K562 (cell line): ENCODE data around the gene CRHR2. TPM values are rescaled to one million over a fixed set of nuclear protein-coding genes. Genes with fewer than 3 reads are reported as not detected.

Experiments
- ATAC-seq: fragments of 200-7000 bp; cut with Tn5 transposase; 3 replicates; pipeline ENCODE4 v1.9.1; 2020; ENCODE audit warnings: moderate library complexity
- BruUV-seq: library from RNA; stranded (reverse); fragments of 400-500 nt; replicated peaks from 2 replicates; lab custom pipeline; 2021; lab: Mats Ljungman, UMichigan
- CTCF ChIA-PET: fragments of 300-600 bp; formaldehyde crosslinking; extraction: SDS; loops from one replicate; lab custom pipeline; 2021; ENCODE audit warnings: low intra/inter-chr PET ratio; lab: Yijun Ruan, JAX
- POLR2A ChIA-PET: fragments of 300-600, 350-650 bp; sonication (Branson Sonifier 250); formaldehyde crosslinking; extraction: SDS; loops from one replicate; lab custom pipeline; 2021; ENCODE audit warnings: antibody characterized with exemption, inconsistent platforms; lab: Yijun Ruan, JAX
- DNase-seq, 4 experiments: peaks; one replicate each; pipeline versions ENCODE4 v3.0.0 to v3.0.0-alpha.2; 2011 to 2018; ENCODE audit warnings: low spot score in 3 of 4, mixed read lengths in 3 of 4; ENCODE audit errors: extremely low read depth in 1 of 4
- FAIRE-seq: peaks from 2 replicates; lab custom pipeline; 2011; peaks lifted over from hg19 to GRCh38; lab: Jason Lieb, UNC
- H2AFZ ChIP-seq: 2 replicates; pipeline ENCODE4 v1.6.0; 2011; ENCODE audit warnings: low read depth, low read length, control low read depth, inconsistent platforms
- H3K27ac ChIP-seq: fragments of 200-600 bp; 3 replicates; pipeline ENCODE4 v1.8.0; 2011; ENCODE audit warnings: low read depth, mild to moderate bottlenecking, control low read depth, inconsistent platforms, low read length, moderate library complexity, mixed read lengths; ENCODE audit errors: extremely low read depth
- H3K27me3 ChIP-seq, 2 experiments: fragments of 300-600 bp in 1 of 2; 2 replicates in 1 of 2; 3 replicates in 1 of 2; pipeline versions ENCODE4 v1.6.0 to v1.8.0; 2011; ENCODE audit warnings: inconsistent platforms in 2 of 2, low read length in 2 of 2, mild to moderate bottlenecking in 1 of 2, mixed read lengths in 1 of 2, moderate library complexity in 1 of 2; ENCODE audit not compliant: control insufficient read depth in 2 of 2, insufficient read depth in 2 of 2
- H3K36me3 ChIP-seq: fragments of 300-600 bp; 3 replicates; pipeline ENCODE4 v1.8.0; 2011; ENCODE audit warnings: mild to moderate bottlenecking, low read length, inconsistent platforms; ENCODE audit not compliant: control insufficient read depth, insufficient read depth
- H3K4me1 ChIP-seq, 2 experiments: fragments of 200-600 bp in 1 of 2; replicated peaks in 1 of 2; 2 replicates in 1 of 2; 3 replicates in 1 of 2; pipeline versions ENCODE4 v1.5.1 to v1.8.0; 2011; ENCODE audit warnings: inconsistent platforms in 2 of 2, low read length in 2 of 2, mild to moderate bottlenecking in 1 of 2, mixed read lengths in 1 of 2, moderate library complexity in 1 of 2; ENCODE audit not compliant: control insufficient read depth in 2 of 2, insufficient read depth in 2 of 2
- H3K4me2 ChIP-seq: 2 replicates; pipeline ENCODE4 v1.6.1; 2011; ENCODE audit warnings: low read length, control low read depth, inconsistent platforms, mixed read lengths; ENCODE audit not compliant: insufficient read depth
- H3K4me3 ChIP-seq: fragments of 200-600 bp; sonication (generic), shearing (Covaris generic); 2 replicates; pipeline ENCODE4 v1.5.1; 2016; ENCODE audit warnings: control low read depth, inconsistent platforms
- H3K79me2 ChIP-seq: fragments of 200-600 bp; 3 replicates; pipeline ENCODE4 v1.8.0; 2011; ENCODE audit warnings: low read length, inconsistent platforms; ENCODE audit not compliant: control insufficient read depth, insufficient read depth
- H3K9ac ChIP-seq, 2 experiments: 2 replicates each; pipeline versions ENCODE4 v1.6.0 to v1.6.1; 2011; ENCODE audit warnings: low read depth in 2 of 2, low read length in 2 of 2, control low read depth in 1 of 2, inconsistent platforms in 1 of 2, mild to moderate bottlenecking in 1 of 2, mixed read lengths in 1 of 2; ENCODE audit not compliant: insufficient read depth in 1 of 2
- H3K9me1 ChIP-seq: one replicate; pipeline ENCODE4 v1.6.0; 2011; ENCODE audit warnings: inconsistent platforms, mild to moderate bottlenecking, low read length, moderate library complexity; ENCODE audit not compliant: control insufficient read depth, insufficient read depth
- H3K9me3 ChIP-seq: replicated peaks from 2 replicates; pipeline ENCODE4 v1.5.1; 2011; ENCODE audit warnings: low read depth, low read length, inconsistent platforms; ENCODE audit not compliant: control insufficient read depth, insufficient read depth
- H4K20me1 ChIP-seq: replicated peaks from 2 replicates; pipeline ENCODE4 v1.6.1; 2011; ENCODE audit warnings: low read length, inconsistent platforms, mixed read lengths; ENCODE audit not compliant: control insufficient read depth, insufficient read depth
- HSF4 ChIP-seq: fragments of 250-450 bp; sonication (Bioruptor Pico); IDR thresholded peaks from 2 replicates; pipeline ENCODE4 v2.1.2; 2022; ENCODE audit warnings: mild to moderate bottlenecking, moderate library complexity, borderline replicate concordance
- KLF13 ChIP-seq: fragments of 450-650 bp; IDR thresholded peaks from 2 replicates; pipeline ENCODE4 v1.6.1; 2016; ENCODE audit warnings: missing genetic modification characterization, low read depth, mild to moderate bottlenecking, missing compliant biosample characterization, moderate library complexity, borderline replicate concordance
- MEF2A ChIP-seq: IDR thresholded peaks from 2 replicates; pipeline ENCODE4 v1.6.1; 2011; ENCODE audit warnings: low read depth, mild to moderate bottlenecking, low read length, moderate library complexity; ENCODE audit not compliant: control insufficient read depth
- MEIS2 ChIP-seq: fragments of 450-650 bp; IDR thresholded peaks from 2 replicates; pipeline ENCODE4 v1.6.1; 2014; ENCODE audit warnings: mild to moderate bottlenecking; ENCODE audit not compliant: partially characterized antibody
- NCOA4 ChIP-seq: fragments of 450-650 bp; IDR thresholded peaks from 2 replicates; pipeline ENCODE4 v1.6.1; 2018; ENCODE audit warnings: mild to moderate bottlenecking; ENCODE audit not compliant: partially characterized antibody
- PRPF4 ChIP-seq: fragments of 200-400 bp; formaldehyde crosslinking; IDR thresholded peaks from one replicate; pipeline ENCODE4 v1.6.1; 2017; ENCODE audit warnings: low read length, low read depth, mild to moderate bottlenecking; ENCODE audit not compliant: insufficient read depth, poor library complexity, severe bottlenecking
- SIN3A ChIP-seq, 2 experiments: fragments of 150-350 bp in 1 of 2; IDR thresholded peaks; 2 replicates each; pipeline ENCODE4 v1.6.1; 2011 to 2016; ENCODE audit warnings: borderline replicate concordance in 2 of 2, low read depth in 2 of 2, low read length in 2 of 2, mild to moderate bottlenecking in 2 of 2, moderate library complexity in 2 of 2; ENCODE audit not compliant: control insufficient read depth in 1 of 2
- SREBF2 ChIP-seq: sonication (generic); formaldehyde crosslinking; IDR thresholded peaks from 2 replicates; pipeline ENCODE4 v1.4.0; 2020; ENCODE audit warnings: mild to moderate bottlenecking, missing genetic modification reagents
- WGBS: fragments of 100-300 bp; shearing (Covaris generic); methylation state at CpG from one replicate; pipeline ENCODE4 v1.1.6; 2016; ENCODE audit warnings: low coverage, mixed read lengths; ENCODE audit not compliant: insufficient coverage; ENCODE audit errors: missing lambda C conversion rate; 5-methylcytosine and 5-hydroxymethylcytosine counted together
- in situ Hi-C: fragments of 300-500 bp; cut with MboI; formaldehyde crosslinking; loops from 4 replicates; pipeline ENCODE4 v1.15.0; 2018; ENCODE audit warnings: inconsistent platforms, mixed read lengths
- intact Hi-C: fragments of 100-400 bp; cut with micrococcal nuclease; formaldehyde crosslinking; loops from 2 replicates; pipeline ENCODE4 v1.14.2; 2022
- polyA plus RNA-seq, 8 experiments: library from polyadenylated mRNA; depleted of rRNA in 4 of 8; stranded (reverse) in 5 of 8; unstranded in 3 of 8; fragments of >200 nt; fragmentation: Nextera tagmentation in 2 of 8; fragmentation: Illumina TruSeq in 1 of 8; extraction: Ambion mirVana in 2 of 8; extraction: Trizol in 1 of 8; gene quantifications; 2 replicates each; pipeline versions ENCODE4 v1.2.1 to v1.2.3, GENCODE V29; 2011 to 2014; ENCODE audit warnings: inconsistent platforms in 1 of 8, missing spikeins in 1 of 8
- total RNA-seq, 7 experiments: library from RNA; depleted of rRNA in 6 of 7; stranded (reverse); fragments of >200 nt in 6 of 7; fragmentation: Illumina TruSeq in 2 of 7; extraction: Trizol in 2 of 7; gene quantifications; 2 replicates each; pipeline versions ENCODE4 v1.2.1 to v1.2.3, GENCODE V29; 2011 to 2021; ENCODE audit warnings: low replicate concordance in 1 of 7
- TF ChIP-seq, protein P1 (sequence below): fragments of 250-450 bp; sonication (Bioruptor Pico); IDR thresholded peaks from 2 replicates; pipeline ENCODE4 v1.4.0; 2020
- TF ChIP-seq, protein P2 (sequence below), 2 experiments: IDR thresholded peaks; 2 replicates each; pipeline ENCODE4 v1.6.1; 2012; ENCODE audit warnings: improper control_type of control experiment in 2 of 2, low read depth in 2 of 2, low read length in 2 of 2, borderline replicate concordance in 1 of 2
- TF ChIP-seq, protein P3 (sequence below): fragments of 250-450 bp; sonication (Bioruptor Pico); IDR thresholded peaks from 2 replicates; pipeline ENCODE4 v1.8.0; 2022; ENCODE audit warnings: moderate library complexity, mild to moderate bottlenecking, inconsistent platforms

The CRHR2 gene
- total and polyA plus RNA-seq, 9 of the 15 experiments (the other 6 are each of a cell fraction or from before 2014, with no cell fraction given): not detected

DNA sequence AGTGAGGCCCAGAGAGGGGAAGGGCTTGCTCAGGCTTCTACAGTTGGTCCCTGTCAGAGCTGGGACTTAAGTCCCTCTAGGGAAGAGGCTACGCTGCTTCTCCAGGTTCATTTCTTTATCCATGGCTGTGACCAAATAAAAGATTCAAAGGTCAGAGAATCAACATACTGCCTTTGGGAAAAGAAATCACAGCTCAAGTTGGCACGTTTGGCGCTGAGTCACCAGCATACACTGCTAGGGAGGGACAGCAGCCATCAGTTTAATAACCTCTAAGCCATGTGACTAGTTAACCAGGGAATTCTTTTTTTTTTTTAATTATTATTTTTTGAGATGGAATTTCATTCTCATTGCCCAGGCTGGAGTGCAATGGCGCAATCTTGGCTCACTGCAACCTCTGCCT is 28.4 kb upstream of the CRHR2 start:
- TF ChIP-seq SREBF2 (no peak), PRPF4 (no peak), MEIS2 (no peak), KLF13 (tag) (no peak), HSF4 (CRISPR knock-in tag) (no peak), SIN3A (IDR thresholded peaks at IDR 0.05; ENCODE audit: borderline replicate concordance in 2 of 2, control insufficient read depth in 1 of 2, low read depth in 2 of 2, low read length in 2 of 2) (no peak), MEF2A (no peak), NCOA4 (no peak)
- TF ChIP-seq, protein P1, sequence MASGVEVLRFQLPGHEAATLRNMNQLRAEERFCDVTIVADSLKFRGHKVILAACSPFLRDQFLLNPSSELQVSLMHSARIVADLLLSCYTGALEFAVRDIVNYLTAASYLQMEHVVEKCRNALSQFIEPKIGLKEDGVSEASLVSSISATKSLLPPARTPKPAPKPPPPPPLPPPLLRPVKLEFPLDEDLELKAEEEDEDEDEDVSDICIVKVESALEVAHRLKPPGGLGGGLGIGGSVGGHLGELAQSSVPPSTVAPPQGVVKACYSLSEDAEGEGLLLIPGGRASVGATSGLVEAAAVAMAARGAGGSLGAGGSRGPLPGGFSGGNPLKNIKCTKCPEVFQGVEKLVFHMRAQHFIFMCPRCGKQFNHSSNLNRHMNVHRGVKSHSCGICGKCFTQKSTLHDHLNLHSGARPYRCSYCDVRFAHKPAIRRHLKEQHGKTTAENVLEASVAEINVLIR (CRISPR knock-in tag): no peak
- TF ChIP-seq, protein P2, sequence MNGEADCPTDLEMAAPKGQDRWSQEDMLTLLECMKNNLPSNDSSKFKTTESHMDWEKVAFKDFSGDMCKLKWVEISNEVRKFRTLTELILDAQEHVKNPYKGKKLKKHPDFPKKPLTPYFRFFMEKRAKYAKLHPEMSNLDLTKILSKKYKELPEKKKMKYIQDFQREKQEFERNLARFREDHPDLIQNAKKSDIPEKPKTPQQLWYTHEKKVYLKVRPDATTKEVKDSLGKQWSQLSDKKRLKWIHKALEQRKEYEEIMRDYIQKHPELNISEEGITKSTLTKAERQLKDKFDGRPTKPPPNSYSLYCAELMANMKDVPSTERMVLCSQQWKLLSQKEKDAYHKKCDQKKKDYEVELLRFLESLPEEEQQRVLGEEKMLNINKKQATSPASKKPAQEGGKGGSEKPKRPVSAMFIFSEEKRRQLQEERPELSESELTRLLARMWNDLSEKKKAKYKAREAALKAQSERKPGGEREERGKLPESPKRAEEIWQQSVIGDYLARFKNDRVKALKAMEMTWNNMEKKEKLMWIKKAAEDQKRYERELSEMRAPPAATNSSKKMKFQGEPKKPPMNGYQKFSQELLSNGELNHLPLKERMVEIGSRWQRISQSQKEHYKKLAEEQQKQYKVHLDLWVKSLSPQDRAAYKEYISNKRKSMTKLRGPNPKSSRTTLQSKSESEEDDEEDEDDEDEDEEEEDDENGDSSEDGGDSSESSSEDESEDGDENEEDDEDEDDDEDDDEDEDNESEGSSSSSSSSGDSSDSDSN (IDR thresholded peaks at IDR 0.05; ENCODE audit: borderline replicate concordance in 1 of 2, low read depth in 2 of 2, low read length in 2 of 2): no peak
- TF ChIP-seq, protein P3, sequence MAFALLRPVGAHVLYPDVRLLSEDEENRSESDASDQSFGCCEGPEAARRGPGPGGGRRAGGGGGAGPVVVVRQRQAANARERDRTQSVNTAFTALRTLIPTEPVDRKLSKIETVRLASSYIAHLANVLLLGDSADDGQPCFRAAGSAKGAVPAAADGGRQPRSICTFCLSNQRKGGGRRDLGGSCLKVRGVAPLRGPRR (CRISPR knock-in tag): no peak
- WGBS: 1% methylated on average over 4 of the region's 4 CpGs
- no peaks in the 10 kb centered on the region for H3K9me3 ChIP-seq
- no peak overlapping the region for H3K27ac ChIP-seq
- no TSS peak for BruUV-seq
- ChIA-PET CTCF (no interaction called here), POLR2A (interaction anchor here (0.9 to 1.6 kb wide), 5 partner anchors 10 to 86 kb away, joined by 3 to 6 read pairs (median 3); no protein-coding TSS in a partner anchor)
- no peaks in the 10 kb centered on the region for H3K36me3 ChIP-seq
- no peak for DNase-seq
- peaks cover 17 to 57% of the 10 kb centered on the region in 2 experiments; a peak in 4 of 5 replicates for H3K27me3 ChIP-seq
- in situ Hi-C loops (no loop called here), intact Hi-C loops (no loop called here)
- H3K9ac ChIP-seq: no peak overlapping the region
- no peak for FAIRE-seq
- no peaks in the 10 kb centered on the region for H3K9me1 ChIP-seq
- H3K4me3 ChIP-seq: no peak overlapping the region
- no peak for ATAC-seq
- H4K20me1 ChIP-seq: 0 out of 2 replicates have a peak, but pooled peaks cover 2% of the 10 kb centered on the region
- H3K4me1 ChIP-seq: peaks cover 1 to 2% of the 10 kb centered on the region in 2 experiments; a peak in 3 of 5 replicates
- H3K4me2 ChIP-seq: no peak overlapping the region
- no peaks in the 10 kb centered on the region for H3K79me2 ChIP-seq
- H2AFZ ChIP-seq: no peak overlapping the region
